ENCODE results near the gene VPS50.

VPS50 gene

GRCh38 chr7:93231799-93232672 lies at the start of gene VPS50:
Gene VPS50, plus strand, starts transcription at chr7:93232366. Its CDS starts 102 bp downstream, at chr7:93232468.
- DNase-seq (ENCODE audit: low read depth in 2 of 2) = peak; percentile 75 to 80

GRCh38 chr7:93185303-93186027 lies 46.7 kb upstream of the VPS50 start:
- no peak for DNase-seq (ENCODE audit: low read depth in 2 of 2)

GRCh38 chr7:93188870-93189634 lies 43.1 kb upstream of the VPS50 start:
- no peak for DNase-seq (ENCODE audit: low read depth in 2 of 2)

- DNase-seq (ENCODE audit: low read depth in 2 of 2) = no peak
Measured at GRCh38 chr7:93194386-93194785, 37.8 kb upstream of the VPS50 start.

GRCh38 chr7:93196336-93196735 lies 35.8 kb upstream of the VPS50 start:
- DNase-seq (ENCODE audit: low read depth in 2 of 2) = no peak

GRCh38 chr7:93198472-93198871 lies 33.7 kb upstream of the VPS50 start:
- DNase-seq (ENCODE audit: low read depth in 2 of 2) = no peak

GRCh38 chr7:93202594-93203250 lies 29.4 kb upstream of the VPS50 start:
- DNase-seq (ENCODE audit: low read depth in 2 of 2) = no peak

GRCh38 chr7:93203496-93203895 lies 28.7 kb upstream of the VPS50 start:
- DNase-seq (ENCODE audit: low read depth in 2 of 2) = no peak

- DNase-seq (ENCODE audit: low read depth in 2 of 2) = no peak
Measured at GRCh38 chr7:93205046-93205445, 27.1 kb upstream of the VPS50 start.

- DNase-seq (ENCODE audit: low read depth in 2 of 2) = no peak
Measured at GRCh38 chr7:93211228-93211818, 20.8 kb upstream of the VPS50 start.

GRCh38 chr7:93212881-93213280 lies 19.3 kb upstream of the VPS50 start:
- DNase-seq (ENCODE audit: low read depth in 2 of 2) = no peak

GRCh38 chr7:93218997-93219827 lies 13.0 kb upstream of the VPS50 start:
- DNase-seq (ENCODE audit: low read depth in 2 of 2) = no peak

GRCh38 chr7:93219868-93220267 lies 12.3 kb upstream of the VPS50 start:
- no peak for DNase-seq (ENCODE audit: low read depth in 2 of 2)

GRCh38 chr7:93226310-93226709 lies 5.9 kb upstream of the VPS50 start, which contains the start of gene HEPACAM2:
Gene HEPACAM2, minus strand, starts transcription at chr7:93226469.
- no peak for DNase-seq (ENCODE audit: low read depth in 2 of 2)

- DNase-seq (ENCODE audit: low read depth in 2 of 2) = no peak
Measured at GRCh38 chr7:93228302-93228701, 3.9 kb upstream of the VPS50 start.

GRCh38 chr7:93231259-93231658 lies 907 bp upstream of the VPS50 start:
- DNase-seq (ENCODE audit: low read depth in 2 of 2) = no peak

- no peak for DNase-seq (ENCODE audit: low read depth in 2 of 2)
Measured at GRCh38 chr7:93232673-93233018, 480 bp downstream of the VPS50 start.

- DNase-seq (ENCODE audit: low read depth in 2 of 2) = no peak
Measured at GRCh38 chr7:93235541-93235940, 3.4 kb downstream of the VPS50 start.

- no peak for DNase-seq (ENCODE audit: low read depth in 2 of 2)
Measured at GRCh38 chr7:93238131-93238530, 6.0 kb downstream of the VPS50 start.

- no peak for DNase-seq (ENCODE audit: low read depth in 2 of 2)
Measured at GRCh38 chr7:93238748-93239147, 6.6 kb downstream of the VPS50 start.
